ENCODE data around the gene GPR158. TPM values are rescaled to one million over a fixed set of nuclear protein-coding genes. Genes with fewer than 3 reads are reported as not detected.

The GPR158 gene
- total RNA-seq, 2 experiments from 2014 or later: not detected

GRCh38 chr10:25231751-25232150, 57.0 kb downstream of the GPR158 start:
- Histone ChIP-seq H3K4me2 (ENCODE audit: low read length) (no peak overlapping the region), H4K20me1 (ENCODE audit: insufficient read depth, low read length) (no peaks in the 10 kb centered on the region), H3K79me2 (ENCODE audit: insufficient read depth, low read depth, low read length) (no peaks in the 10 kb centered on the region), H3K9me3 (ENCODE audit: low read length) (no peaks in the 10 kb centered on the region), H3K36me3 (ENCODE audit: insufficient read depth, low read length) (no peaks in the 10 kb centered on the region), H3K9me2 (ENCODE audit: insufficient read depth, low read length) (no peaks in the 10 kb centered on the region), H2AFZ (ENCODE audit: low read length) (no peak overlapping the region), H3K4me1 (ENCODE audit: insufficient read depth, low read length, poor library complexity, severe bottlenecking) (no peaks in the 10 kb centered on the region), H3K4me3 (ENCODE audit: low read depth, low read length, poor library complexity, severe bottlenecking) (no peak overlapping the region), H3K27ac (ENCODE audit: low read depth, low read length, poor library complexity, severe bottlenecking) (no peak overlapping the region)
- intact Hi-C loops (cut with micrococcal nuclease; ENCODE audit: unreplicated experiment): no loop called here
- CTCF ChIA-PET (ENCODE audit: unreplicated experiment): no interaction called here
- no TSS peak for BruUV-seq (replicated peaks)
- POLR2A ChIA-PET: interaction anchor here (0.5 to 1.1 kb wide), 2 partner anchors 34 to 38 kb away, joined by 3 read pairs; no protein-coding TSS in a partner anchor
- no peak for DNase-seq (ENCODE audit: low spot score)
- no peak for TF ChIP-seq EZH2phosphoT487 (IDR thresholded peaks at IDR 0.05; ENCODE audit: borderline replicate concordance, low read depth, low read length)
- no peak for TF ChIP-seq CTCF (conservative IDR thresholded peaks at IDR 0.05; ENCODE audit: low read length)

GRCh38 chr10:25232204-25232603, 57.4 kb downstream of the GPR158 start:
- Histone ChIP-seq H3K9me2 (ENCODE audit: insufficient read depth, low read length) (no peaks in the 10 kb centered on the region), H3K4me3 (ENCODE audit: low read depth, low read length, poor library complexity, severe bottlenecking) (no peak overlapping the region), H3K36me3 (ENCODE audit: insufficient read depth, low read length) (no peaks in the 10 kb centered on the region), H3K4me2 (ENCODE audit: low read length) (no peak overlapping the region), H3K27ac (ENCODE audit: low read depth, low read length, poor library complexity, severe bottlenecking) (no peak overlapping the region), H3K79me2 (ENCODE audit: insufficient read depth, low read depth, low read length) (no peaks in the 10 kb centered on the region), H4K20me1 (ENCODE audit: insufficient read depth, low read length) (no peaks in the 10 kb centered on the region), H3K9me3 (ENCODE audit: low read length) (no peaks in the 10 kb centered on the region), H2AFZ (ENCODE audit: low read length) (no peak overlapping the region), H3K4me1 (ENCODE audit: insufficient read depth, low read length, poor library complexity, severe bottlenecking) (no peaks in the 10 kb centered on the region)
- TF ChIP-seq CTCF (conservative IDR thresholded peaks at IDR 0.05; ENCODE audit: low read length): no peak
- no peak for TF ChIP-seq EZH2phosphoT487 (IDR thresholded peaks at IDR 0.05; ENCODE audit: borderline replicate concordance, low read depth, low read length)
- BruUV-seq (replicated peaks): no TSS peak
- CTCF ChIA-PET (ENCODE audit: unreplicated experiment): no interaction called here
- intact Hi-C loops (cut with micrococcal nuclease; ENCODE audit: unreplicated experiment): no loop called here
- no peak for DNase-seq (ENCODE audit: low spot score)
- POLR2A ChIA-PET: interaction anchor here (0.5 to 1.1 kb wide), 3 partner anchors 10 to 39 kb away, joined by 3 read pairs; no protein-coding TSS in a partner anchor

- Histone ChIP-seq H3K9me3 (ENCODE audit: low read length) (no peaks in the 10 kb centered on the region), H3K79me2 (ENCODE audit: insufficient read depth, low read depth, low read length) (no peaks in the 10 kb centered on the region), H3K4me2 (ENCODE audit: low read length) (no peak overlapping the region), H2AFZ (ENCODE audit: low read length) (no peak overlapping the region), H3K9me2 (ENCODE audit: insufficient read depth, low read length) (no peaks in the 10 kb centered on the region), H3K27ac (ENCODE audit: low read depth, low read length, poor library complexity, severe bottlenecking) (no peak overlapping the region), H3K4me1 (ENCODE audit: insufficient read depth, low read length, poor library complexity, severe bottlenecking) (no peaks in the 10 kb centered on the region), H3K36me3 (ENCODE audit: insufficient read depth, low read length) (no peaks in the 10 kb centered on the region), H4K20me1 (ENCODE audit: insufficient read depth, low read length) (no peaks in the 10 kb centered on the region), H3K4me3 (ENCODE audit: low read depth, low read length, poor library complexity, severe bottlenecking) (no peak overlapping the region)
- CTCF ChIA-PET (ENCODE audit: unreplicated experiment): no interaction called here
- DNase-seq (ENCODE audit: low spot score): no peak
- POLR2A ChIA-PET: no interaction called here
- BruUV-seq (replicated peaks): no TSS peak
- intact Hi-C loops (cut with micrococcal nuclease; ENCODE audit: unreplicated experiment): no loop called here
- TF ChIP-seq EZH2phosphoT487 (IDR thresholded peaks at IDR 0.05; ENCODE audit: borderline replicate concordance, low read depth, low read length) (no peak), CTCF (conservative IDR thresholded peaks at IDR 0.05; ENCODE audit: low read length) (no peak)
Measured at GRCh38 chr10:25245165-25245564, 70.4 kb downstream of the GPR158 start.

Measured in OCI-LY7 (cell line).